GM20000 (cell line): Measurements from ENCODE around the gene CD3E.

ENCODE experiments used
- DNase-seq: peaks from one replicate; pipeline ENCODE4 v3.0.0; 2012; ENCODE audit warnings: low spot score
- TF ChIP-seq, protein P1 (sequence below): IDR thresholded peaks from 2 replicates; pipeline ENCODE4 v1.5.1; 2012; ENCODE audit warnings: mild to moderate bottlenecking, control low read depth; ENCODE audit errors: extremely low read depth, missing control alignments

Gene CD3E

GRCh38 chr11:118304568-118305248 is at the start of gene CD3E:
Gene CD3E (plus strand): TSS chr11:118304730. CDS start chr11:118304953, 223 bp downstream.
- no peak for DNase-seq
- TF ChIP-seq, protein P1, sequence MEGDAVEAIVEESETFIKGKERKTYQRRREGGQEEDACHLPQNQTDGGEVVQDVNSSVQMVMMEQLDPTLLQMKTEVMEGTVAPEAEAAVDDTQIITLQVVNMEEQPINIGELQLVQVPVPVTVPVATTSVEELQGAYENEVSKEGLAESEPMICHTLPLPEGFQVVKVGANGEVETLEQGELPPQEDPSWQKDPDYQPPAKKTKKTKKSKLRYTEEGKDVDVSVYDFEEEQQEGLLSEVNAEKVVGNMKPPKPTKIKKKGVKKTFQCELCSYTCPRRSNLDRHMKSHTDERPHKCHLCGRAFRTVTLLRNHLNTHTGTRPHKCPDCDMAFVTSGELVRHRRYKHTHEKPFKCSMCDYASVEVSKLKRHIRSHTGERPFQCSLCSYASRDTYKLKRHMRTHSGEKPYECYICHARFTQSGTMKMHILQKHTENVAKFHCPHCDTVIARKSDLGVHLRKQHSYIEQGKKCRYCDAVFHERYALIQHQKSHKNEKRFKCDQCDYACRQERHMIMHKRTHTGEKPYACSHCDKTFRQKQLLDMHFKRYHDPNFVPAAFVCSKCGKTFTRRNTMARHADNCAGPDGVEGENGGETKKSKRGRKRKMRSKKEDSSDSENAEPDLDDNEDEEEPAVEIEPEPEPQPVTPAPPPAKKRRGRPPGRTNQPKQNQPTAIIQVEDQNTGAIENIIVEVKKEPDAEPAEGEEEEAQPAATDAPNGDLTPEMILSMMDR, result no peak

DNA sequence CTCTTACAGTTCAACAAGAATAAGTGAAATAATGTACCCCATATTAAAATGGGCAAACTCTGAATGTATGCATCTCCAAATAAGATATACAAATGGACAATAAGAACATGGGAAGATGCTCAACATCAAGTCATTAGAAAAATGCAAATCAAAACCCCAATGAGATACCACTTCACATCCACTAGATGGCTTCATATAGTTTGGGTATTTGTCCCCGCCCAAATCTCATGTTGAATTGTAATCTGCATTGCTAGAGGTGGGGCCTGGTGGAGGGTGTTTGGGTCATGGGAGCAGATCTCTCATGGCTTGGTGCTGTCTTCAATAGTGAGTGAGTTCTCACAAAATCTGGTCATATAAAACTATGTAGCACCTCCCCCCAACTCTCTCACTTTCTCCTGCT is 46.1 kb upstream of the CD3E start:
- TF ChIP-seq, protein P1, result no peak

GRCh38 chr11:118259138-118259537 is 45.4 kb upstream of the CD3E start:
- TF ChIP-seq, protein P1, result no peak
- DNase-seq, result no peak

More for the DNA sequence above, 46.1 kb upstream of the CD3E start:
- DNase-seq, result no peak

DNA sequence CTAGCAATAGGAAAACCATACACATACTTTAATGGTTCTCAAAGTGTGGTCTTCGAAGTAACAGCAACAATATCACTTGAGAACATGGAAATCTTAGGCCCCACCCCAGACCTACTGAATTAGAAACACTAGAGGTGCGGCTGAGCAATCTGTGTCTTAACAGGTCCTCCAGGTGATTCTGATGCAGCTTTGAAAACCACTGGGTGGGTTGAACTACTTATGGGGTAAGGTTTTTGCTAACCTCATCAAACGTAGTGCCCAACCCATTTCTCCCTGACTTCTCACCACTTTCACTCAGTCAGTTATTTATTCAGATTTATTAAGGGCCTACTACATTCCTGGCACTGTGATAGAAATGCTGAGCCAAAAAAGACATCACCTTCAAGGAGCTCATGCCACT is 44.2 kb upstream of the CD3E start:
- no peak for DNase-seq
- TF ChIP-seq, protein P1, result no peak

DNA sequence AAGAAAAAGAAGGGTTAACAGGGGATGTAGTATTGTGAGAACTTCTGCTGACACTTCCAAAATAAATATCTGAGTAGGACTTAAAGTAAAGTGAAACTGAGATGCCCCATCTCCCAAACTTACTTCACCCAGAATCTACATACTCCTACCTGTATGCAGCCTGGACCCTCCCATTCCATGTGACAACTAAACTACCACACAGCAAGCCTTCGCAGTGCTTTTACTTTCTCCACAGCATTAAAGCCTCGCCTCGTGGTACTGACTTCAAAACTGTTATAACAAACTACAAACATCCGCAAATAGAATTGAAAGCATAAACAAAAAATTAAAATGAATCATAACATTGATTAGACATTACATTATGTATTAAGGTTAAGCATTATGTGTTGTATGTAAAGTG is 41.4 kb upstream of the CD3E start:
- TF ChIP-seq, protein P1, result no peak
- DNase-seq, result no peak

DNA sequence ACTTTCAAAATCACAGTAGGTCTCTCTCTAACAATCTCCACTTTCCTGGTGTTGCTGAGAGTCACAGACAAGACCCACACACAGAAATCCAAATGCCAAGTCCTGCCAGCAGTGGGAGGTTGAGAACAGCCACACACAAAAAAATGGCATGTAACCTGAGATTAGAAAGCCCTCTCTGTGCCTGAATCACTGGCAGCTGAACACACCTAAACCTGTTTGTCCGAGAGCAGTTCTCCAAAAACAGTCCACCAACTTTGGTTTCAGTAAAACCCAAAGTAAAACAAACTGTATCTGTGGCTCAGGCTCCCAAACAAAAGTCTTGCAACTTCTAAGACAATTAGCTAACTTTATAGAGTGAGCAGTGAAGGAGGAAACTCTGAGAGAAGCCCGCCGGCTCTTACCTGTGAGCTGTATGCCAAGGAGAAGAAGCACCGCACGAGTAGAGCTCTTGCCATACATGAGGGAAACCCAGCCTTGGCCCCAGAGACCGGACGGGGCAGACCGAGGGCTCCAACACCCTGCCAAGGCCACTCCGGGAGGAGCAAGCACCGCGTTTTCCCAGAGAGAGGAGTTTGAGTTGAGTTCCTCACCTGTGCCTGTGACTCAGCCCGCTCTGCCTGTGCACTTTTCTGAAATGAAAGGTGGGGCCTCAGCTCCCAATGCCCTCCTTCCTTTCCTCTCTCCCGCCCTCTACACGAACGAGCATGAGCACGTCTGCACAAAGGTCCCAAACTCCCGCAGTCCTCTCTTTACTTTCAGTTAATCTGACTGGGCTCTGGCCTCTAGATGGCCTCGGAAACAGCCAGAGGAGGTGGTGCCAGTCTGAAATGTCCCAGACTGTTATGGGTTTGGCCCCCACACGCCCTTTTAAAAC is 40.6 kb upstream of the CD3E start, which contains the start of gene MPZL2:
TSS of gene MPZL2 (minus strand) at position 603 of the 874 bp plus-strand sequence. CDS start at position 459, 144 bp downstream.
- DNase-seq, result no peak
- TF ChIP-seq, protein P1, result no peak
